Calu3 (cell line): ENCODE measurements around the gene HSPA1A. TPM values are rescaled to one million over a fixed set of nuclear protein-coding genes. Genes with fewer than 3 reads are reported as not detected.
"Not testable (repeated sequence)": the region's sequence is repeated elsewhere in the genome, so short reads cannot be mapped to it uniquely, and the experiment has no call there.

Experiments
- BruUV-seq: library from RNA; stranded (reverse); fragments of 400-500 nt; replicated peaks from 2 replicates; lab custom pipeline; 2021; lab: Mats Ljungman, UMichigan
- CTCF ChIA-PET: fragments of 300-600 bp; sonication (Branson Sonifier 250); formaldehyde crosslinking; loops from one replicate; lab custom pipeline; 2022; ENCODE audit warnings: antibody characterized with exemption; lab: Charles Lee
- DNase-seq: peaks from one replicate; pipeline ENCODE4 v3.0.0; 2022
- H3K27ac Mint-ChIP-seq: one replicate; pipeline ENCODE4 v1.8.0; 2022; ENCODE audit warnings: mixed read lengths; ENCODE audit not compliant: unreplicated experiment
- H3K27me3 Mint-ChIP-seq: one replicate; pipeline ENCODE4 v1.8.0; 2022; ENCODE audit warnings: mixed read lengths; ENCODE audit not compliant: unreplicated experiment
- H3K36me3 Mint-ChIP-seq: one replicate; pipeline ENCODE4 v1.8.0; 2022; ENCODE audit warnings: mild to moderate bottlenecking, moderate library complexity, mixed read lengths; ENCODE audit not compliant: insufficient read depth, unreplicated experiment
- H3K4me1 Mint-ChIP-seq: one replicate; pipeline ENCODE4 v1.8.0; 2022; ENCODE audit warnings: mild to moderate bottlenecking, low read depth, mixed read lengths; ENCODE audit not compliant: unreplicated experiment
- H3K4me3 Mint-ChIP-seq: one replicate; pipeline ENCODE4 v1.8.0; 2022; ENCODE audit warnings: mild to moderate bottlenecking, low read depth, moderate library complexity, mixed read lengths; ENCODE audit not compliant: unreplicated experiment
- H3K9me3 Mint-ChIP-seq: one replicate; pipeline ENCODE4 v1.8.0; 2022; ENCODE audit warnings: low read depth, mixed read lengths; ENCODE audit not compliant: unreplicated experiment
- CTCF ChIP-seq: fragments of 200-600 bp; IDR thresholded peaks from one replicate; pipeline ENCODE4 v1.8.0; 2022; ENCODE audit warnings: antibody characterized with exemption; ENCODE audit not compliant: unreplicated experiment
- intact Hi-C: fragments of 100-400 bp; cut with micrococcal nuclease; formaldehyde crosslinking; loops from one replicate; pipeline ENCODE4 v1.10.0; 2022; ENCODE audit not compliant: unreplicated experiment
- total RNA-seq: library from RNA; stranded (reverse); gene quantifications from 2 replicates; pipeline ENCODE4 v1.2.3, GENCODE V29; 2022

HSPA1A gene
- total RNA-seq, 1 experiment from 2014 or later = 1,263 TPM

- DNase-seq = no peak
- intact Hi-C loops = no loop called here
- CTCF ChIA-PET = interaction anchor here (0.6 to 1.5 kb wide), 4 partner anchors 9 to 910 kb away, joined by 3 to 9 read pairs (median 4); partner anchors contain the start of genes HSPA1B and MSH5
- H3K27ac Mint-ChIP-seq = peak overlapping the region; percentile 99
- H3K9me3 Mint-ChIP-seq = no peaks in the 10 kb centered on the region
- peaks cover 100% of the 10 kb centered on the region for H3K36me3 Mint-ChIP-seq
- peaks cover 39% of the 10 kb centered on the region for H3K4me1 Mint-ChIP-seq
- no peaks in the 10 kb centered on the region for H3K27me3 Mint-ChIP-seq
- BruUV-seq = no TSS peak
- TF ChIP-seq CTCF = no peak
- H3K4me3 Mint-ChIP-seq = peak overlapping the region; percentile 89
Observed at GRCh38 chr6:31836474-31837368, 21.4 kb downstream of the HSPA1A start.

GRCh38 chr6:31837369-31838113 lies 22.2 kb downstream of the HSPA1A start:
- H3K27me3 Mint-ChIP-seq = no peaks in the 10 kb centered on the region
- intact Hi-C loops = no loop called here
- TF ChIP-seq CTCF = no peak
- peak overlapping the region; percentile 99 for H3K27ac Mint-ChIP-seq
- peak overlapping the region; percentile 89 for H3K4me3 Mint-ChIP-seq
- peaks cover 45% of the 10 kb centered on the region for H3K4me1 Mint-ChIP-seq
- no peaks in the 10 kb centered on the region for H3K9me3 Mint-ChIP-seq
- BruUV-seq = no TSS peak
- CTCF ChIA-PET = interaction anchor here (0.6 to 1.6 kb wide), 5 partner anchors 10 to 198 kb away, joined by 3 to 6 read pairs (median 4); partner anchors contain the start of genes HSPA1B and NEU1
- H3K36me3 Mint-ChIP-seq = peaks cover 100% of the 10 kb centered on the region
- no peak for DNase-seq

GRCh38 chr6:31838114-31838553 lies 22.8 kb downstream of the HSPA1A start:
- BruUV-seq, H3K27ac Mint-ChIP-seq, H3K9me3 Mint-ChIP-seq, intact Hi-C loops, H3K27me3 Mint-ChIP-seq, DNase-seq: not testable (repeated sequence)
- CTCF ChIA-PET = interaction anchor here (0.7 to 1.6 kb wide), 3 partner anchors 25 to 68 kb away, joined by 3 to 5 read pairs (median 4); partner anchors contain the start of gene NEU1
- Mint-ChIP-seq H3K4me3 (peak overlapping the region; percentile 89), H3K36me3 (peaks cover 100% of the 10 kb centered on the region), H3K4me1 (peaks cover 45% of the 10 kb centered on the region)

- H3K36me3 Mint-ChIP-seq = peaks cover 100% of the 10 kb centered on the region
- H3K9me3 Mint-ChIP-seq = no peaks in the 10 kb centered on the region
- no TSS peak for BruUV-seq
- peaks cover 44% of the 10 kb centered on the region for H3K4me1 Mint-ChIP-seq
- H3K27me3 Mint-ChIP-seq = no peaks in the 10 kb centered on the region
- intact Hi-C loops = no loop called here
- H3K27ac Mint-ChIP-seq = peak overlapping the region; percentile 33
- H3K4me3 Mint-ChIP-seq = peak overlapping the region; percentile 89
- CTCF ChIA-PET = interaction anchor here (0.6 to 1.6 kb wide), 4 partner anchors 24 to 69 kb away, joined by 3 to 5 read pairs (median 3); partner anchors contain the start of genes LSM2 and NEU1
- DNase-seq = no peak
- TF ChIP-seq CTCF = no peak
Observed at GRCh38 chr6:31838968-31839367, 23.6 kb downstream of the HSPA1A start.

- H3K27ac Mint-ChIP-seq = peak overlapping the region; percentile 33
- BruUV-seq, H3K9me3 Mint-ChIP-seq, H3K4me3 Mint-ChIP-seq, H3K27me3 Mint-ChIP-seq, DNase-seq, intact Hi-C loops: not testable (repeated sequence)
- H3K4me1 Mint-ChIP-seq = peaks cover 36% of the 10 kb centered on the region
- CTCF ChIA-PET = interaction anchor here (0.9 kb wide), 1 partner anchor 23 kb away, joined by 3 read pairs; the partner anchor contains the start of gene NEU1
- peaks cover 97% of the 10 kb centered on the region for H3K36me3 Mint-ChIP-seq
Observed at GRCh38 chr6:31839779-31840126, 24.4 kb downstream of the HSPA1A start.
